ENCODE results near the gene ADAMTS5. TPM values are rescaled to one million over a fixed set of nuclear protein-coding genes. Genes with fewer than 3 reads are reported as not detected.

The ADAMTS5 gene
- polyA plus RNA-seq, 3 donors from 2014 or later = not detected

GRCh38 chr21:26900980-26901379, 65.9 kb downstream of the ADAMTS5 start:
- peaks cover 0 to 3% (median 2%) of the 10 kb centered on the region in 3 donors for H3K27me3 Mint-ChIP-seq (ENCODE audit: low read depth in 3 of 3)
- H3K9me3 Mint-ChIP-seq = peaks cover 0 to 3% (median under 1%) of the 10 kb centered on the region in 6 donors
- no peak overlapping the region for H3K4me3 Mint-ChIP-seq
- no peak overlapping the region for H3K27ac Mint-ChIP-seq
- no peak for DNase-seq
- no peaks in the 10 kb centered on the region for H3K4me1 Mint-ChIP-seq
- no peaks in the 10 kb centered on the region for H3K36me3 Mint-ChIP-seq

- no peak for DNase-seq
- no peaks in the 10 kb centered on the region for H3K36me3 Mint-ChIP-seq
- H3K9me3 Mint-ChIP-seq = peaks cover 0 to 1% (median 0%) of the 10 kb centered on the region in 6 donors
- H3K4me1 Mint-ChIP-seq = no peaks in the 10 kb centered on the region
- no peak overlapping the region for H3K27ac Mint-ChIP-seq
- no peak overlapping the region for H3K4me3 Mint-ChIP-seq
- H3K27me3 Mint-ChIP-seq (ENCODE audit: low read depth in 3 of 3) = peaks cover 0 to 2% (median 0%) of the 10 kb centered on the region in 3 donors
Observed at GRCh38 chr21:26892151-26892550, 74.7 kb downstream of the ADAMTS5 start.

GRCh38 chr21:26888931-26889330, 78.0 kb downstream of the ADAMTS5 start:
- H3K4me1 Mint-ChIP-seq = no peaks in the 10 kb centered on the region
- no peak overlapping the region for H3K4me3 Mint-ChIP-seq
- DNase-seq = no peak
- H3K27ac Mint-ChIP-seq = no peak overlapping the region
- peaks cover 0 to 5% (median 0%) of the 10 kb centered on the region in 3 donors for H3K27me3 Mint-ChIP-seq (ENCODE audit: low read depth in 3 of 3)
- H3K36me3 Mint-ChIP-seq = no peaks in the 10 kb centered on the region
- no peaks in the 10 kb centered on the region for H3K9me3 Mint-ChIP-seq

- H3K27ac Mint-ChIP-seq = no peak overlapping the region
- no peak overlapping the region for H3K4me3 Mint-ChIP-seq
- H3K4me1 Mint-ChIP-seq = no peaks in the 10 kb centered on the region
- H3K36me3 Mint-ChIP-seq = no peaks in the 10 kb centered on the region
- H3K9me3 Mint-ChIP-seq = no peaks in the 10 kb centered on the region
- no peak for DNase-seq
- H3K27me3 Mint-ChIP-seq (ENCODE audit: low read depth in 3 of 3) = peaks cover 0 to 5% (median 3%) of the 10 kb centered on the region in 3 donors
Observed at GRCh38 chr21:26888256-26888655, 78.6 kb downstream of the ADAMTS5 start.

- no peaks in the 10 kb centered on the region for H3K4me1 Mint-ChIP-seq
- H3K36me3 Mint-ChIP-seq = no peaks in the 10 kb centered on the region
- DNase-seq = no peak
- no peak overlapping the region for H3K4me3 Mint-ChIP-seq
- H3K9me3 Mint-ChIP-seq = no peaks in the 10 kb centered on the region
- H3K27me3 Mint-ChIP-seq (ENCODE audit: low read depth in 3 of 3) = peaks cover 0 to 3% (median 3%) of the 10 kb centered on the region in 3 donors
- no peak overlapping the region for H3K27ac Mint-ChIP-seq
Observed at GRCh38 chr21:26887251-26887650, 79.6 kb downstream of the ADAMTS5 start.

GRCh38 chr21:26884436-26884835, 82.5 kb downstream of the ADAMTS5 start:
- Mint-ChIP-seq H3K4me3 (no peak overlapping the region), H3K27ac (no peak overlapping the region), H3K36me3 (no peaks in the 10 kb centered on the region), H3K27me3 (ENCODE audit: low read depth in 3 of 3) (peaks cover 3 to 5% (median 4%) of the 10 kb centered on the region in 3 donors), H3K9me3 (no peaks in the 10 kb centered on the region), H3K4me1 (no peaks in the 10 kb centered on the region)
- DNase-seq = no peak

GRCh38 chr21:26883768-26884167, 83.1 kb downstream of the ADAMTS5 start:
- Mint-ChIP-seq H3K27me3 (ENCODE audit: low read depth in 3 of 3) (peaks cover 3 to 5% (median 4%) of the 10 kb centered on the region in 3 donors), H3K4me1 (no peaks in the 10 kb centered on the region), H3K36me3 (no peaks in the 10 kb centered on the region), H3K4me3 (no peak overlapping the region), H3K27ac (no peak overlapping the region), H3K9me3 (no peaks in the 10 kb centered on the region)
- no peak for DNase-seq

- Mint-ChIP-seq H3K4me3 (no peak overlapping the region), H3K27me3 (ENCODE audit: low read depth in 3 of 3) (peaks cover 3 to 5% (median 4%) of the 10 kb centered on the region in 3 donors), H3K27ac (no peak overlapping the region), H3K9me3 (no peaks in the 10 kb centered on the region), H3K36me3 (no peaks in the 10 kb centered on the region), H3K4me1 (no peaks in the 10 kb centered on the region)
- DNase-seq = no peak
Observed at GRCh38 chr21:26881504-26882228, 85.2 kb downstream of the ADAMTS5 start.

- no peaks in the 10 kb centered on the region for H3K9me3 Mint-ChIP-seq
- no peak overlapping the region for H3K27ac Mint-ChIP-seq
- no peaks in the 10 kb centered on the region for H3K4me1 Mint-ChIP-seq
Observed at GRCh38 chr21:26877018-26877417, 89.9 kb downstream of the ADAMTS5 start.

GRCh38 chr21:26874347-26874746, 92.5 kb downstream of the ADAMTS5 start:
- no peak overlapping the region for H3K4me3 Mint-ChIP-seq
- DNase-seq = no peak
- no peaks in the 10 kb centered on the region for H3K4me1 Mint-ChIP-seq
- H3K27ac Mint-ChIP-seq = no peak overlapping the region
- H3K36me3 Mint-ChIP-seq = no peaks in the 10 kb centered on the region
- peaks cover 0 to 4% (median 2%) of the 10 kb centered on the region in 3 donors for H3K27me3 Mint-ChIP-seq (ENCODE audit: low read depth in 3 of 3)
- no peaks in the 10 kb centered on the region for H3K9me3 Mint-ChIP-seq

More at GRCh38 chr21:26877018-26877417, 89.9 kb downstream of the ADAMTS5 start:
- no peak overlapping the region for H3K4me3 Mint-ChIP-seq
- no peak for DNase-seq
- H3K27me3 Mint-ChIP-seq (ENCODE audit: low read depth in 3 of 3) = peaks cover 0 to 8% (median 2%) of the 10 kb centered on the region in 3 donors
- H3K36me3 Mint-ChIP-seq = no peaks in the 10 kb centered on the region

Other genes with a start within 250 kb of the ADAMTS5 start
- gene ADAMTS1, start 121.7 kb downstream of the ADAMTS5 start, polyA plus RNA-seq = 10 to 100 TPM in 2 of 3 donors, 1 to 10 TPM in 1; 8.7 to 34.2 (median 23.9) TPM

Measured in immature natural killer cell (primary cell).